ENCODE data around the gene MYCL.
"Not testable (repeated sequence)": the region's sequence is repeated elsewhere in the genome, so short reads cannot be mapped to it uniquely, and the experiment has no call there.

Gene MYCL

GRCh38 chr1:39915499-39916129 is 13.9 kb upstream of the MYCL start:
- no peak overlapping the region for H3K4me3 ChIP-seq (ENCODE audit: low read depth, low read length)
- no peak overlapping the region for H2AFZ ChIP-seq (ENCODE audit: low read length, unreplicated experiment)
- H3K4me1 ChIP-seq (ENCODE audit: control insufficient read depth, insufficient read depth, low read length, unreplicated experiment), result no peaks in the 10 kb centered on the region
- H3K79me2 ChIP-seq (ENCODE audit: control insufficient read depth, insufficient read depth, low read length, unreplicated experiment), result no peaks in the 10 kb centered on the region
- peaks cover 7% of the 10 kb centered on the region; the same call in 1 of the 2 replicates for H3K27me3 ChIP-seq (ENCODE audit: insufficient read depth, low read length)
- no peak overlapping the region for H3K27ac ChIP-seq (ENCODE audit: low read depth, low read length)
- H3K36me3 ChIP-seq (ENCODE audit: insufficient read depth, low read length), result no peaks in the 10 kb centered on the region

GRCh38 chr1:39913136-39913535 is 11.4 kb upstream of the MYCL start:
- not testable (repeated sequence) for H2AFZ ChIP-seq (ENCODE audit: low read length, unreplicated experiment); H3K4me3 ChIP-seq (ENCODE audit: low read depth, low read length); H3K27ac ChIP-seq (ENCODE audit: low read depth, low read length); H3K27me3 ChIP-seq (ENCODE audit: insufficient read depth, low read length); H3K79me2 ChIP-seq (ENCODE audit: control insufficient read depth, insufficient read depth, low read length, unreplicated experiment); H3K4me1 ChIP-seq (ENCODE audit: control insufficient read depth, insufficient read depth, low read length, unreplicated experiment); H3K36me3 ChIP-seq (ENCODE audit: insufficient read depth, low read length)

GRCh38 chr1:39910263-39910662 is 8.5 kb upstream of the MYCL start:
- no peak overlapping the region for H2AFZ ChIP-seq (ENCODE audit: low read length, unreplicated experiment)
- H3K27ac ChIP-seq (ENCODE audit: low read depth, low read length), result no peak overlapping the region
- no peak overlapping the region for H3K4me3 ChIP-seq (ENCODE audit: low read depth, low read length)
- no peaks in the 10 kb centered on the region for H3K36me3 ChIP-seq (ENCODE audit: insufficient read depth, low read length)
- no peaks in the 10 kb centered on the region for H3K79me2 ChIP-seq (ENCODE audit: control insufficient read depth, insufficient read depth, low read length, unreplicated experiment)
- no peaks in the 10 kb centered on the region for H3K4me1 ChIP-seq (ENCODE audit: control insufficient read depth, insufficient read depth, low read length, unreplicated experiment)
- H3K27me3 ChIP-seq (ENCODE audit: insufficient read depth, low read length), result peaks cover 10% of the 10 kb centered on the region; the same call in 1 of the 2 replicates

GRCh38 chr1:39908534-39908933 is 6.8 kb upstream of the MYCL start:
- no peak overlapping the region for H3K4me3 ChIP-seq (ENCODE audit: low read depth, low read length)
- H3K27ac ChIP-seq (ENCODE audit: low read depth, low read length), result no peak overlapping the region

GRCh38 chr1:39907528-39908453 is 6.1 kb upstream of the MYCL start:
- no peaks in the 10 kb centered on the region for H3K4me1 ChIP-seq (ENCODE audit: control insufficient read depth, insufficient read depth, low read length, unreplicated experiment)
- H3K36me3 ChIP-seq (ENCODE audit: insufficient read depth, low read length), result no peaks in the 10 kb centered on the region
- no peak overlapping the region for H2AFZ ChIP-seq (ENCODE audit: low read length, unreplicated experiment)

More at GRCh38 chr1:39908534-39908933, 6.8 kb upstream of the MYCL start:
- Histone ChIP-seq H3K36me3 (ENCODE audit: insufficient read depth, low read length) (no peaks in the 10 kb centered on the region), H3K27me3 (ENCODE audit: insufficient read depth, low read length) (peaks cover 17% of the 10 kb centered on the region), H3K79me2 (ENCODE audit: control insufficient read depth, insufficient read depth, low read length, unreplicated experiment) (no peaks in the 10 kb centered on the region), H2AFZ (ENCODE audit: low read length, unreplicated experiment) (no peak overlapping the region), H3K4me1 (ENCODE audit: control insufficient read depth, insufficient read depth, low read length, unreplicated experiment) (no peaks in the 10 kb centered on the region)

GRCh38 chr1:39905172-39905571 is 3.5 kb upstream of the MYCL start:
- Histone ChIP-seq H3K27ac (ENCODE audit: low read depth, low read length) (no peak overlapping the region), H2AFZ (ENCODE audit: low read length, unreplicated experiment) (no peak overlapping the region), H3K4me1 (ENCODE audit: control insufficient read depth, insufficient read depth, low read length, unreplicated experiment) (peaks cover 4% of the 10 kb centered on the region), H3K36me3 (ENCODE audit: insufficient read depth, low read length) (no peaks in the 10 kb centered on the region), H3K79me2 (ENCODE audit: control insufficient read depth, insufficient read depth, low read length, unreplicated experiment) (no peaks in the 10 kb centered on the region), H3K27me3 (ENCODE audit: insufficient read depth, low read length) (peaks cover 37% of the 10 kb centered on the region), H3K4me3 (ENCODE audit: low read depth, low read length) (no peak overlapping the region)

More at GRCh38 chr1:39907528-39908453, 6.1 kb upstream of the MYCL start:
- no peak overlapping the region for H3K27ac ChIP-seq (ENCODE audit: low read depth, low read length)
- H3K79me2 ChIP-seq (ENCODE audit: control insufficient read depth, insufficient read depth, low read length, unreplicated experiment), result no peaks in the 10 kb centered on the region
- peaks cover 25% of the 10 kb centered on the region for H3K27me3 ChIP-seq (ENCODE audit: insufficient read depth, low read length)
- no peak overlapping the region for H3K4me3 ChIP-seq (ENCODE audit: low read depth, low read length)

GRCh38 chr1:39902460-39902807 is 717 bp upstream of the MYCL start:
- no peaks in the 10 kb centered on the region for H3K79me2 ChIP-seq (ENCODE audit: control insufficient read depth, insufficient read depth, low read length, unreplicated experiment)
- peaks cover 62% of the 10 kb centered on the region for H3K27me3 ChIP-seq (ENCODE audit: insufficient read depth, low read length)
- H3K27ac ChIP-seq (ENCODE audit: low read depth, low read length), result no peak overlapping the region
- H3K4me1 ChIP-seq (ENCODE audit: control insufficient read depth, insufficient read depth, low read length, unreplicated experiment), result peaks cover 4% of the 10 kb centered on the region
- H3K4me3 ChIP-seq (ENCODE audit: low read depth, low read length), result peak overlapping the region; percentile 79
- no peak overlapping the region for H2AFZ ChIP-seq (ENCODE audit: low read length, unreplicated experiment)
- H3K36me3 ChIP-seq (ENCODE audit: insufficient read depth, low read length), result no peaks in the 10 kb centered on the region

GRCh38 chr1:39901464-39901713 is 328 bp downstream of the MYCL start:
- no peaks in the 10 kb centered on the region for H3K79me2 ChIP-seq (ENCODE audit: control insufficient read depth, insufficient read depth, low read length, unreplicated experiment)
- no peaks in the 10 kb centered on the region for H3K36me3 ChIP-seq (ENCODE audit: insufficient read depth, low read length)
- peaks cover 4% of the 10 kb centered on the region for H3K4me1 ChIP-seq (ENCODE audit: control insufficient read depth, insufficient read depth, low read length, unreplicated experiment)
- peak overlapping the region; percentile 79 for H3K4me3 ChIP-seq (ENCODE audit: low read depth, low read length)
- no peak overlapping the region for H3K27ac ChIP-seq (ENCODE audit: low read depth, low read length)
- peak overlapping the region; percentile 95 for H2AFZ ChIP-seq (ENCODE audit: low read length, unreplicated experiment)
- peaks cover 64% of the 10 kb centered on the region for H3K27me3 ChIP-seq (ENCODE audit: insufficient read depth, low read length)

GRCh38 chr1:39900662-39901463 is 854 bp downstream of the MYCL start:
- no peaks in the 10 kb centered on the region for H3K79me2 ChIP-seq (ENCODE audit: control insufficient read depth, insufficient read depth, low read length, unreplicated experiment)
- peak overlapping the region; percentile 79 for H3K4me3 ChIP-seq (ENCODE audit: low read depth, low read length)
- no peak overlapping the region for H3K27ac ChIP-seq (ENCODE audit: low read depth, low read length)
- peaks cover 64% of the 10 kb centered on the region for H3K27me3 ChIP-seq (ENCODE audit: insufficient read depth, low read length)
- no peaks in the 10 kb centered on the region for H3K36me3 ChIP-seq (ENCODE audit: insufficient read depth, low read length)
- peak overlapping the region; percentile 95 for H2AFZ ChIP-seq (ENCODE audit: low read length, unreplicated experiment)
- H3K4me1 ChIP-seq (ENCODE audit: control insufficient read depth, insufficient read depth, low read length, unreplicated experiment), result peaks cover 4% of the 10 kb centered on the region

- H3K36me3 ChIP-seq (ENCODE audit: insufficient read depth, low read length), result no peaks in the 10 kb centered on the region
- no peaks in the 10 kb centered on the region for H3K79me2 ChIP-seq (ENCODE audit: control insufficient read depth, insufficient read depth, low read length, unreplicated experiment)
- H3K4me3 ChIP-seq (ENCODE audit: low read depth, low read length), result no peak overlapping the region; the same call in 1 of the 2 replicates
- peaks cover 4% of the 10 kb centered on the region for H3K4me1 ChIP-seq (ENCODE audit: control insufficient read depth, insufficient read depth, low read length, unreplicated experiment)
- H2AFZ ChIP-seq (ENCODE audit: low read length, unreplicated experiment), result no peak overlapping the region
- H3K27me3 ChIP-seq (ENCODE audit: insufficient read depth, low read length), result peaks cover 68% of the 10 kb centered on the region
- no peak overlapping the region for H3K27ac ChIP-seq (ENCODE audit: low read depth, low read length)
These were observed 1.8 kb downstream of the MYCL start for GRCh38 chr1:39899611-39900538.

Data from ACC112 (cell line).